NCI-H748 (cell line): ENCODE measurements around the gene OR6C76.

Experiments
- DNase-seq: peaks from one replicate; lab custom pipeline; 2025; ENCODE audit not compliant: unreplicated experiment; lab: John Stamatoyannopoulos, UW

OR6C76 gene

DNA sequence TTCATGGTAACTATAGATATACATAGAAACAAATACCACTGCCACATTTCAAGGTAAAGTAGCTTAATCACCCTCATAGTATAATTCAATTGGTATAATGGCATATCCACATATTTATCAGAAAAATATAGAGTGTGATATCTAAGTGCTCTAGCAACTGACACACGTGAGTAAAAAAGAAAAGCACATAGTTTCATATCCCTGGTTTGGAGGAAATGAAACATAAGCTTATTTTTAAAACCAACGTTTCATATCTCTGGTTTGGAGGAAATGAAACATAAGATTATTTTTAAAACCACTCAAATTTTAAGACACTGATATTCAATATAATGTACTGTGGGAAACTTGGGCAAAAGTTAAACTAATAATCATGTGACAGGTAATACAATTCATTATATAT, 41.8 kb downstream of the OR6C76 start:
- no peak for DNase-seq

DNA sequence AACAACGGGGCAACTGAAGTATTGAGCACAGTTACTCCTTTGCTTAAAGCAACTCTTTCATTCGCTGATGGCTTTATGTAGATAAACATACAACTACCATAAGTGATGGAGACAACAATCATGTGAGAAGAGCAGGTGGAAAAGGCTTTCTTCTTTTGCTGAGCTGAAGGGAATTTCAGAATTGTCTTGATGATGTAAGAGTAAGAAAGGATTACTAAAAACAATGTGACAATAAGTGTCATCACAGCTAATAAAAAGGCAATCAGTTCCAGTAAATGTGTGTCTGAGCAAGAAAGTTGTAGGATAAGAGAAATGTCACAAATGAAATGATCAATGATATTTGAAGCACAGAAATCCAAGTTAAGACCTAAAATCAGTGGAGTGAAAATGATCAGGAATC, 43.2 kb downstream of the OR6C76 start:
- no peak for DNase-seq

DNA sequence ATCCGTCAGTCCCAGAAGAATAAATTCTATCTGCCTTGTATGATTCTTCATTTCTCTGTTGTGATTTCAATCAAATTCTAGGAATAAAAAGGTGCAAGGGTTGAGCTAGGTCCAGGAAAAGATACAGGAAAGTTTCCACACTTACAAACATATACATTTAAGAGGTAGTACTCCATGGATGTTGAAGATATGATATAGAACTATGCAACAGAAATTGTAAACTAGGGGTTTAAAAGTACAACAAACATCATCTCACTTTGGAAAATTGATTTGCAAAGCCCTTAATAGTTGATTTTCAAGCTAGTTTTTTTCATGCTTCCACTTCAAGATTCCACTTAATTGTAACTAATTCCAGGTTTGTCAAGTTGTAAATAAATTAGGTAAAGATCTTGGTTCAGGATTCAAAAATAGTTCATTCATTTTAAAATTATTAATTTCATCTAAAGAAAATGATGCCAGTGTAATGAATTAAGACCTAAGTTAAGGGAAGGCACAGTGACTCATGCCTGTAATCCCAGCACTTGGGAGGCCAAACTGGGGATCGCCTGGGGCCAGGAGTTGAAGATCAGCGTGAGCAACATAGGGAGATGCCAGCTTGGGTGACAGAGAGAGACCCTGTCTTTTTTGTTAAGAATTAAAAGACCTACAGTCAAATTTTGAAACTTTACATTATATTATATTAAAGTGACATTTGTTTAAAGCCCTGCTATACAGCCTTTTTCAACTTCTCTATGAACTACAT, 44.2 kb downstream of the OR6C76 start, which contains the start of gene OR6C70:
TSS of gene OR6C70 (minus strand) at position 51 of the 742 bp plus-strand sequence. CDS start at position 51, 0 bp downstream.
- no peak for DNase-seq

DNA sequence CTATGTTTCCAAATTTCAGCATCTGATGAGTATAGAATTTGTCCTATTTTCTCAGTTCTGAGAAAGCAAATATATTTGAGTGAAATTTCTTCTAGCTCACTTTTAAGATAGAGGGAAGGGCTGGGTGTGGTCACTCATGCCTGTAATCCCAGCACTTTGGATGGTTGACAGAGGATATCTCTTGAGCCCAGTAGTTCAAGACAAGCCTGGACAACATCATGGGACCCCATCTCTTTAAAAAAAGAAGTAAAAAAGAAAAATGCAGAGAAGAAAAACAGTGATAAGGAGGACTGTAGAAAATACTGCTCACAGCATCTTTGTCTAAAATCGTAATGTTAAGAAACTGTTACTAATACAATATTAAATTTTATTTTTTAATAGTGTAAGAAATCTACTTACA, 46.2 kb downstream of the OR6C76 start:
- no peak for DNase-seq
